ENCODE data around the gene CCDC57. TPM values are rescaled to one million over a fixed set of nuclear protein-coding genes. Genes with fewer than 3 reads are reported as not detected.

The CCDC57 gene
- total RNA-seq, 2 experiments from 2014 or later = 40.7 to 43.9 TPM

GRCh38 chr17:82223517-82223916 lies 10.9 kb upstream of the CCDC57 start:
- H3K4me3 Mint-ChIP-seq = no peak overlapping the region
- intact Hi-C loops (cut with micrococcal nuclease) = no loop called here
- H3K27ac Mint-ChIP-seq = no peak overlapping the region
- DNase-seq = no peak
- no peaks in the 10 kb centered on the region for H3K9me3 Mint-ChIP-seq
- H3K27me3 Mint-ChIP-seq (ENCODE audit: low read depth) = no peaks in the 10 kb centered on the region
- CTCF ChIA-PET = no interaction called here
- peaks cover 4% of the 10 kb centered on the region for H3K4me1 Mint-ChIP-seq (ENCODE audit: low read depth)
- H3K36me3 Mint-ChIP-seq (ENCODE audit: low read depth) = no peaks in the 10 kb centered on the region

GRCh38 chr17:82222816-82223215 lies 10.2 kb upstream of the CCDC57 start:
- Mint-ChIP-seq H3K4me3 (no peak overlapping the region), H3K27me3 (ENCODE audit: low read depth) (no peaks in the 10 kb centered on the region), H3K4me1 (ENCODE audit: low read depth) (peaks cover 4% of the 10 kb centered on the region), H3K36me3 (ENCODE audit: low read depth) (no peaks in the 10 kb centered on the region), H3K9me3 (no peaks in the 10 kb centered on the region), H3K27ac (no peak overlapping the region)
- CTCF ChIA-PET = no interaction called here
- intact Hi-C loops (cut with micrococcal nuclease) = no loop called here
- DNase-seq = no peak

GRCh38 chr17:82221341-82221902 lies 8.8 kb upstream of the CCDC57 start:
- DNase-seq = no peak
- H3K4me1 Mint-ChIP-seq (ENCODE audit: low read depth) = peaks cover 6% of the 10 kb centered on the region
- CTCF ChIA-PET = interaction anchor here (0.6 to 1.4 kb wide), 2 partner anchors 21 to 484 kb away, joined by 3 read pairs; no protein-coding TSS in a partner anchor
- H3K9me3 Mint-ChIP-seq = no peaks in the 10 kb centered on the region
- intact Hi-C loops (cut with micrococcal nuclease) = no loop called here
- H3K36me3 Mint-ChIP-seq (ENCODE audit: low read depth) = no peaks in the 10 kb centered on the region
- no peak overlapping the region for H3K4me3 Mint-ChIP-seq
- H3K27ac Mint-ChIP-seq = no peak overlapping the region
- no peaks in the 10 kb centered on the region for H3K27me3 Mint-ChIP-seq (ENCODE audit: low read depth)

- Mint-ChIP-seq H3K27ac (no peak overlapping the region), H3K4me3 (no peak overlapping the region), H3K27me3 (ENCODE audit: low read depth) (no peaks in the 10 kb centered on the region), H3K9me3 (no peaks in the 10 kb centered on the region), H3K4me1 (ENCODE audit: low read depth) (peaks cover 13% of the 10 kb centered on the region), H3K36me3 (ENCODE audit: low read depth) (no peaks in the 10 kb centered on the region)
- no peak for DNase-seq
- CTCF ChIA-PET = interaction anchor here (0.7 to 1.4 kb wide), 2 partner anchors 19 to 354 kb away, joined by 3 read pairs; no protein-coding TSS in a partner anchor
- intact Hi-C loops (cut with micrococcal nuclease) = no loop called here
Observed at GRCh38 chr17:82219753-82220709, 7.4 kb upstream of the CCDC57 start.

GRCh38 chr17:82219083-82219482 lies 6.4 kb upstream of the CCDC57 start:
- DNase-seq = no peak
- CTCF ChIA-PET = no interaction called here
- H3K27ac Mint-ChIP-seq = no peak overlapping the region
- no peaks in the 10 kb centered on the region for H3K27me3 Mint-ChIP-seq (ENCODE audit: low read depth)
- no peaks in the 10 kb centered on the region for H3K36me3 Mint-ChIP-seq (ENCODE audit: low read depth)
- H3K4me1 Mint-ChIP-seq (ENCODE audit: low read depth) = peaks cover 18% of the 10 kb centered on the region
- no peak overlapping the region for H3K4me3 Mint-ChIP-seq
- H3K9me3 Mint-ChIP-seq = no peaks in the 10 kb centered on the region
- intact Hi-C loops (cut with micrococcal nuclease) = no loop called here

- peaks cover 22% of the 10 kb centered on the region for H3K4me1 Mint-ChIP-seq (ENCODE audit: low read depth)
- no peak overlapping the region for H3K4me3 Mint-ChIP-seq
- intact Hi-C loops (cut with micrococcal nuclease) = no loop called here
- no peaks in the 10 kb centered on the region for H3K9me3 Mint-ChIP-seq
- no peak overlapping the region for H3K27ac Mint-ChIP-seq
- DNase-seq = no peak
- CTCF ChIA-PET = no interaction called here
- no peaks in the 10 kb centered on the region for H3K27me3 Mint-ChIP-seq (ENCODE audit: low read depth)
- H3K36me3 Mint-ChIP-seq (ENCODE audit: low read depth) = no peaks in the 10 kb centered on the region
Observed at GRCh38 chr17:82218349-82219075, 5.9 kb upstream of the CCDC57 start.

- Mint-ChIP-seq H3K4me1 (ENCODE audit: low read depth) (peaks cover 23% of the 10 kb centered on the region), H3K4me3 (no peak overlapping the region), H3K9me3 (no peaks in the 10 kb centered on the region), H3K27ac (no peak overlapping the region), H3K36me3 (ENCODE audit: low read depth) (no peaks in the 10 kb centered on the region), H3K27me3 (ENCODE audit: low read depth) (no peaks in the 10 kb centered on the region)
- CTCF ChIA-PET = no interaction called here
- DNase-seq = no peak
- intact Hi-C loops (cut with micrococcal nuclease) = no loop called here
Observed at GRCh38 chr17:82217530-82218204, 5.0 kb upstream of the CCDC57 start.

GRCh38 chr17:82217120-82217529 lies 4.5 kb upstream of the CCDC57 start:
- H3K27me3 Mint-ChIP-seq (ENCODE audit: low read depth) = no peaks in the 10 kb centered on the region
- no peaks in the 10 kb centered on the region for H3K9me3 Mint-ChIP-seq
- peaks cover 23% of the 10 kb centered on the region for H3K4me1 Mint-ChIP-seq (ENCODE audit: low read depth)
- no peak for DNase-seq
- CTCF ChIA-PET = no interaction called here
- no peak overlapping the region for H3K27ac Mint-ChIP-seq
- H3K4me3 Mint-ChIP-seq = no peak overlapping the region
- intact Hi-C loops (cut with micrococcal nuclease) = no loop called here
- H3K36me3 Mint-ChIP-seq (ENCODE audit: low read depth) = no peaks in the 10 kb centered on the region

- Mint-ChIP-seq H3K4me1 (ENCODE audit: low read depth) (peaks cover 28% of the 10 kb centered on the region), H3K27me3 (ENCODE audit: low read depth) (no peaks in the 10 kb centered on the region), H3K27ac (peak overlapping the region; percentile 2), H3K9me3 (no peaks in the 10 kb centered on the region), H3K36me3 (ENCODE audit: low read depth) (no peaks in the 10 kb centered on the region), H3K4me3 (no peak overlapping the region)
- CTCF ChIA-PET = no interaction called here
- intact Hi-C loops (cut with micrococcal nuclease) = no loop called here
- peak; percentile 66 for DNase-seq
Observed at GRCh38 chr17:82216301-82217119, 3.9 kb upstream of the CCDC57 start.

GRCh38 chr17:82215972-82216300 lies 3.3 kb upstream of the CCDC57 start:
- intact Hi-C loops (cut with micrococcal nuclease) = no loop called here
- Mint-ChIP-seq H3K9me3 (no peaks in the 10 kb centered on the region), H3K4me3 (no peak overlapping the region), H3K27ac (no peak overlapping the region), H3K36me3 (ENCODE audit: low read depth) (no peaks in the 10 kb centered on the region), H3K4me1 (ENCODE audit: low read depth) (peaks cover 29% of the 10 kb centered on the region), H3K27me3 (ENCODE audit: low read depth) (no peaks in the 10 kb centered on the region)
- CTCF ChIA-PET = no interaction called here
- no peak for DNase-seq

- Mint-ChIP-seq H3K27ac (no peak overlapping the region), H3K27me3 (ENCODE audit: low read depth) (no peaks in the 10 kb centered on the region), H3K9me3 (no peaks in the 10 kb centered on the region), H3K36me3 (ENCODE audit: low read depth) (no peaks in the 10 kb centered on the region), H3K4me3 (no peak overlapping the region), H3K4me1 (ENCODE audit: low read depth) (peaks cover 29% of the 10 kb centered on the region)
- DNase-seq = no peak
- intact Hi-C loops (cut with micrococcal nuclease) = no loop called here
- CTCF ChIA-PET = interaction anchor here (1.9 kb wide), 1 partner anchor 10 kb away, joined by 5 read pairs; no protein-coding TSS in a partner anchor
Observed at GRCh38 chr17:82215095-82215971, 2.7 kb upstream of the CCDC57 start.
